ENCODE results near the gene TRABD.

Gene TRABD

GRCh38 chr22:50246242-50247175 lies 60.8 kb downstream of the TRABD start:
- no peak for TF ChIP-seq EZH2phosphoT487 (IDR thresholded peaks at IDR 0.05; ENCODE audit: borderline replicate concordance)
- TF ChIP-seq CTCF (conservative IDR thresholded peaks at IDR 0.05; ENCODE audit: low read length): no peak; the same call in 1 of the 2 replicates
- H4K20me1 ChIP-seq (ENCODE audit: insufficient read depth, low read length, poor library complexity, severe bottlenecking): peaks cover 38% of the 10 kb centered on the region
- H3K4me1 ChIP-seq (ENCODE audit: insufficient read depth, low read length, poor library complexity, severe bottlenecking): peaks cover 35% of the 10 kb centered on the region
- peak overlapping the region; percentile 93 for H3K4me2 ChIP-seq (ENCODE audit: low read depth, low read length, poor library complexity, severe bottlenecking)
- no peaks in the 10 kb centered on the region for H3K27me3 ChIP-seq (ENCODE audit: insufficient read depth, low read length, poor library complexity, severe bottlenecking)
- H3K9me2 ChIP-seq (replicated peaks; ENCODE audit: low read depth, low read length): no peaks in the 10 kb centered on the region
- H3K9me3 ChIP-seq (ENCODE audit: insufficient read depth, low read depth, low read length): no peaks in the 10 kb centered on the region
- H3F3A ChIP-seq (ENCODE audit: low read depth): no peaks in the 10 kb centered on the region
- H3K79me2 ChIP-seq (ENCODE audit: insufficient read depth, low read length): peaks cover 56% of the 10 kb centered on the region
- H3K9ac ChIP-seq (ENCODE audit: low read depth, low read length, poor library complexity, severe bottlenecking): peak overlapping the region; percentile 80
- H2AFZ ChIP-seq (ENCODE audit: low read length): no peak overlapping the region
- H3K36me3 ChIP-seq (ENCODE audit: insufficient read depth, low read length): no peaks in the 10 kb centered on the region
- peak overlapping the region; percentile 93 for H3K4me3 ChIP-seq (ENCODE audit: low read length, poor library complexity, severe bottlenecking)

GRCh38 chr22:50247748-50248147 lies 62.0 kb downstream of the TRABD start:
- Histone ChIP-seq H3K27me3 (ENCODE audit: insufficient read depth, low read length, poor library complexity, severe bottlenecking) (no peaks in the 10 kb centered on the region), H4K20me1 (ENCODE audit: insufficient read depth, low read length, poor library complexity, severe bottlenecking) (peaks cover 31% of the 10 kb centered on the region), H3K4me2 (ENCODE audit: low read depth, low read length, poor library complexity, severe bottlenecking) (no peak overlapping the region), H3K79me2 (ENCODE audit: insufficient read depth, low read length) (peaks cover 46% of the 10 kb centered on the region), H3K36me3 (ENCODE audit: insufficient read depth, low read length) (no peaks in the 10 kb centered on the region), H3K9ac (ENCODE audit: low read depth, low read length, poor library complexity, severe bottlenecking) (no peak overlapping the region), H3K4me1 (ENCODE audit: insufficient read depth, low read length, poor library complexity, severe bottlenecking) (peaks cover 31% of the 10 kb centered on the region), H3K9me2 (replicated peaks; ENCODE audit: low read depth, low read length) (no peaks in the 10 kb centered on the region), H3K4me3 (ENCODE audit: low read length, poor library complexity, severe bottlenecking) (no peak overlapping the region), H2AFZ (ENCODE audit: low read length) (no peak overlapping the region), H3F3A (ENCODE audit: low read depth) (no peaks in the 10 kb centered on the region), H3K9me3 (ENCODE audit: insufficient read depth, low read depth, low read length) (no peaks in the 10 kb centered on the region)
- TF ChIP-seq EZH2phosphoT487 (IDR thresholded peaks at IDR 0.05; ENCODE audit: borderline replicate concordance) (no peak), CTCF (conservative IDR thresholded peaks at IDR 0.05; ENCODE audit: low read length) (no peak)

GRCh38 chr22:50248196-50249081 lies 62.7 kb downstream of the TRABD start:
- no peaks in the 10 kb centered on the region for H3K9me2 ChIP-seq (replicated peaks; ENCODE audit: low read depth, low read length)
- no peaks in the 10 kb centered on the region for H3K27me3 ChIP-seq (ENCODE audit: insufficient read depth, low read length, poor library complexity, severe bottlenecking)
- peaks cover 39% of the 10 kb centered on the region for H3K79me2 ChIP-seq (ENCODE audit: insufficient read depth, low read length)
- no peak overlapping the region for H3K4me3 ChIP-seq (ENCODE audit: low read length, poor library complexity, severe bottlenecking)
- H2AFZ ChIP-seq (ENCODE audit: low read length): no peak overlapping the region
- H3K9ac ChIP-seq (ENCODE audit: low read depth, low read length, poor library complexity, severe bottlenecking): no peak overlapping the region
- H3F3A ChIP-seq (ENCODE audit: low read depth): no peaks in the 10 kb centered on the region
- peaks cover 31% of the 10 kb centered on the region for H4K20me1 ChIP-seq (ENCODE audit: insufficient read depth, low read length, poor library complexity, severe bottlenecking)
- no peak for TF ChIP-seq CTCF (conservative IDR thresholded peaks at IDR 0.05; ENCODE audit: low read length)
- no peak for TF ChIP-seq EZH2phosphoT487 (IDR thresholded peaks at IDR 0.05; ENCODE audit: borderline replicate concordance)
- H3K4me2 ChIP-seq (ENCODE audit: low read depth, low read length, poor library complexity, severe bottlenecking): no peak overlapping the region
- H3K36me3 ChIP-seq (ENCODE audit: insufficient read depth, low read length): no peaks in the 10 kb centered on the region
- H3K9me3 ChIP-seq (ENCODE audit: insufficient read depth, low read depth, low read length): no peaks in the 10 kb centered on the region
- peaks cover 31% of the 10 kb centered on the region for H3K4me1 ChIP-seq (ENCODE audit: insufficient read depth, low read length, poor library complexity, severe bottlenecking)

Measured in Loucy (cell line).